GM13977 (cell line): ENCODE measurements around the gene IRF2BP2.

Source experiments
- DNase-seq: peaks from one replicate; pipeline ENCODE4 v3.0.0; 2012; ENCODE audit warnings: low spot score
- in situ Hi-C: fragments of 300-500 bp; cut with MboI; formaldehyde crosslinking; loops from one replicate; pipeline ENCODE4 v1.12.0; 2022; ENCODE audit warnings: low sequenced_read_pairs, low pct_unique_long_range_greater_than_20kb, mixed read lengths, inconsistent platforms; ENCODE audit not compliant: unreplicated experiment
- TF ChIP-seq, protein P1 (sequence below): IDR thresholded peaks from 2 replicates; pipeline ENCODE4 v1.5.1; 2012; ENCODE audit warnings: mild to moderate bottlenecking, control low read depth; ENCODE audit not compliant: insufficient read depth; ENCODE audit errors: extremely low read depth, missing control alignments

Gene IRF2BP2

GRCh38 chr1:234628089-234628488 is 18.1 kb upstream of the IRF2BP2 start:
- no peak for DNase-seq
- TF ChIP-seq, protein P1, sequence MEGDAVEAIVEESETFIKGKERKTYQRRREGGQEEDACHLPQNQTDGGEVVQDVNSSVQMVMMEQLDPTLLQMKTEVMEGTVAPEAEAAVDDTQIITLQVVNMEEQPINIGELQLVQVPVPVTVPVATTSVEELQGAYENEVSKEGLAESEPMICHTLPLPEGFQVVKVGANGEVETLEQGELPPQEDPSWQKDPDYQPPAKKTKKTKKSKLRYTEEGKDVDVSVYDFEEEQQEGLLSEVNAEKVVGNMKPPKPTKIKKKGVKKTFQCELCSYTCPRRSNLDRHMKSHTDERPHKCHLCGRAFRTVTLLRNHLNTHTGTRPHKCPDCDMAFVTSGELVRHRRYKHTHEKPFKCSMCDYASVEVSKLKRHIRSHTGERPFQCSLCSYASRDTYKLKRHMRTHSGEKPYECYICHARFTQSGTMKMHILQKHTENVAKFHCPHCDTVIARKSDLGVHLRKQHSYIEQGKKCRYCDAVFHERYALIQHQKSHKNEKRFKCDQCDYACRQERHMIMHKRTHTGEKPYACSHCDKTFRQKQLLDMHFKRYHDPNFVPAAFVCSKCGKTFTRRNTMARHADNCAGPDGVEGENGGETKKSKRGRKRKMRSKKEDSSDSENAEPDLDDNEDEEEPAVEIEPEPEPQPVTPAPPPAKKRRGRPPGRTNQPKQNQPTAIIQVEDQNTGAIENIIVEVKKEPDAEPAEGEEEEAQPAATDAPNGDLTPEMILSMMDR: no peak
- in situ Hi-C loops: no loop called here

- TF ChIP-seq, protein P1: no peak
- DNase-seq: no peak
- in situ Hi-C loops: no loop called here
Observed at GRCh38 chr1:234627009-234627950, 17.3 kb upstream of the IRF2BP2 start.

GRCh38 chr1:234626391-234626790 is 16.4 kb upstream of the IRF2BP2 start:
- TF ChIP-seq, protein P1: no peak
- in situ Hi-C loops: no loop called here
- DNase-seq: no peak

DNA sequence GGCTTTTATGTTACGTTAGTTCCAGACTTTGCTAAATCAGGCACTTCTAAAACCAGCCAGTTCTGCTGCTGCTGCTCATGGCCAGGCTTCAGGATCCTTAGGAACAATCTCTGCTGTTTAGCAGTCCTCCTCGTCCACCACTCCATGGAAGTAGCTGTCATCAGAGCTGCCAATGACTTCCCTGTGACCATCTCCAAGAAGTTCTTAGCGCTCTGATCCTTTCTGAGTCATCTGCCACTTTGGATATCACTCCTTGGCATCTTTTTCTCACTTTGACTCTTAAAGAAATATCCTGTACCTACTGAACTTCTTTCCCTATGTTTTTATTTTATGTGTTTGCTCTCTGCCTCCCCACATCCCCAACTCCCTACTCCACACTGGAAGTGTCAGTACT is 14.7 kb upstream of the IRF2BP2 start:
- in situ Hi-C loops: no loop called here
- no peak for DNase-seq
- TF ChIP-seq, protein P1: no peak

DNA sequence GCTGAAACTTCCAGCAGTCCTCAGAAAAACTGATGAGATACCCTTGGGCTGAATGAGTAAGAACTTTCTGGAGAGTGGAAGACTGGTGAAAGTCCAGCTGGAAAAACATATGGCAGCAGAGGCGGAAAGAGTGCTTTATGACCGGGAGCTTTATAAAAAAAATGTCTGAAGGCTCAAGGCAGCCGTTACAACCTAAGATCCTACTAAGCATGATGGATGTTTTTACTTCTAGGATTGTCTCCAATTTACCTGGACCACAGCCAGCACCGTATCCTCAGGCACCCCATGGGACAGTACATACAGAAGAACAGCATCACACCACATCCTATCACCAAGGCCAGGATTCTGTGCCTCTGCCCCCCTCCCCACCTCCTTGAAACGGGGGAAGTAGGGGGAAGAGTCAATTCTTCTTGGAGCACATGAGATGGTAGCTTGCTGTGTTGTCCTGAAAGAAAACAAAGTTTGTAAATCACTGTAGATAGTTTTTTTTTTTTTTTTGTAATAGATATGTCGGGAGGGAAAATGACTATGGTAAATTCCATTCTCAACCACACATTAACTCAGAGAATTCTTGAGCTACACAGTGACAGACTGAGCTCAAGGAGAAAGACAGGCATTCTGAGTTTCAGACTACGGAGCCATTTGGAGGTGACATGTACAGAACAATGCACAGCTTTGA is 11.8 kb upstream of the IRF2BP2 start:
- in situ Hi-C loops: no loop called here
- TF ChIP-seq, protein P1: no peak
- no peak for DNase-seq

DNA sequence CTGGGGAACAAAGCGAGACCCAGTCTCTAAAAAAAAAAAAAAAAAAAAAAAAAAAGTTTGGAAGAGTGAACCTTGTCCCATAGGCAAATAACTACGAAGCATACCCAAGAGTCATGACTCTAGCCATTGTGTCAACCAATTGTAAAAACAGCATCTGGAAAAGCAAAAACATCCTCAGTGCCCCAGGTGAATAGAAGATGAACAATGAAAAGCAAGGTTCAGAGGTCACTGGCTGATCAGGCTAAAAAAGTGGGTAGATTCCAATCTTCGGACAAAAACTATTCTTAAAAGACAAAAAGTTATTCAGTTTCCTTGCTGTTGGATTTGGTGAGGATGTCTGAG is 11.1 kb upstream of the IRF2BP2 start:
- in situ Hi-C loops: no loop called here
- no peak for DNase-seq
- TF ChIP-seq, protein P1: no peak
